K562 (cell line): ENCODE measurements around the gene CAAP1. TPM values are rescaled to one million over a fixed set of nuclear protein-coding genes. Genes with fewer than 3 reads are reported as not detected.
A peak's percentile ranks its signal among the peaks of the same experiment; 100 is the strongest.

ENCODE experiments used
- ATAC-seq: fragments of 200-7000 bp; cut with Tn5 transposase; 3 replicates; pipeline ENCODE4 v1.9.1; 2020; ENCODE audit warnings: moderate library complexity
- BruUV-seq: library from RNA; stranded (reverse); fragments of 400-500 nt; replicated peaks from 2 replicates; lab custom pipeline; 2021; lab: Mats Ljungman, UMichigan
- CTCF ChIA-PET: fragments of 300-600 bp; formaldehyde crosslinking; extraction: SDS; loops from one replicate; lab custom pipeline; 2021; ENCODE audit warnings: low intra/inter-chr PET ratio; lab: Yijun Ruan, JAX
- POLR2A ChIA-PET: fragments of 300-600, 350-650 bp; sonication (Branson Sonifier 250); formaldehyde crosslinking; extraction: SDS; loops from one replicate; lab custom pipeline; 2021; ENCODE audit warnings: antibody characterized with exemption, inconsistent platforms; lab: Yijun Ruan, JAX
- DNase-seq, 4 experiments: peaks; one replicate each; pipeline versions ENCODE4 v3.0.0 to v3.0.0-alpha.2; 2011 to 2018; ENCODE audit warnings: low spot score in 3 of 4, mixed read lengths in 3 of 4; ENCODE audit errors: extremely low read depth in 1 of 4
- FAIRE-seq: peaks from 2 replicates; lab custom pipeline; 2011; peaks lifted over from hg19 to GRCh38; lab: Jason Lieb, UNC
- H2AFZ ChIP-seq: 2 replicates; pipeline ENCODE4 v1.6.0; 2011; ENCODE audit warnings: low read depth, low read length, control low read depth, inconsistent platforms
- H3K27ac ChIP-seq: fragments of 200-600 bp; 3 replicates; pipeline ENCODE4 v1.8.0; 2011; ENCODE audit warnings: low read depth, mild to moderate bottlenecking, control low read depth, inconsistent platforms, low read length, moderate library complexity, mixed read lengths; ENCODE audit errors: extremely low read depth
- H3K27me3 ChIP-seq, 2 experiments: fragments of 300-600 bp in 1 of 2; 2 replicates in 1 of 2; 3 replicates in 1 of 2; pipeline versions ENCODE4 v1.6.0 to v1.8.0; 2011; ENCODE audit warnings: inconsistent platforms in 2 of 2, low read length in 2 of 2, mild to moderate bottlenecking in 1 of 2, mixed read lengths in 1 of 2, moderate library complexity in 1 of 2; ENCODE audit not compliant: control insufficient read depth in 2 of 2, insufficient read depth in 2 of 2
- H3K36me3 ChIP-seq: fragments of 300-600 bp; 3 replicates; pipeline ENCODE4 v1.8.0; 2011; ENCODE audit warnings: mild to moderate bottlenecking, low read length, inconsistent platforms; ENCODE audit not compliant: control insufficient read depth, insufficient read depth
- H3K4me1 ChIP-seq, 2 experiments: fragments of 200-600 bp in 1 of 2; replicated peaks in 1 of 2; 2 replicates in 1 of 2; 3 replicates in 1 of 2; pipeline versions ENCODE4 v1.5.1 to v1.8.0; 2011; ENCODE audit warnings: inconsistent platforms in 2 of 2, low read length in 2 of 2, mild to moderate bottlenecking in 1 of 2, mixed read lengths in 1 of 2, moderate library complexity in 1 of 2; ENCODE audit not compliant: control insufficient read depth in 2 of 2, insufficient read depth in 2 of 2
- H3K4me2 ChIP-seq: 2 replicates; pipeline ENCODE4 v1.6.1; 2011; ENCODE audit warnings: low read length, control low read depth, inconsistent platforms, mixed read lengths; ENCODE audit not compliant: insufficient read depth
- H3K4me3 ChIP-seq: fragments of 200-600 bp; sonication (generic), shearing (Covaris generic); 2 replicates; pipeline ENCODE4 v1.5.1; 2016; ENCODE audit warnings: control low read depth, inconsistent platforms
- H3K79me2 ChIP-seq: fragments of 200-600 bp; 3 replicates; pipeline ENCODE4 v1.8.0; 2011; ENCODE audit warnings: low read length, inconsistent platforms; ENCODE audit not compliant: control insufficient read depth, insufficient read depth
- H3K9ac ChIP-seq, 2 experiments: 2 replicates each; pipeline versions ENCODE4 v1.6.0 to v1.6.1; 2011; ENCODE audit warnings: low read depth in 2 of 2, low read length in 2 of 2, control low read depth in 1 of 2, inconsistent platforms in 1 of 2, mild to moderate bottlenecking in 1 of 2, mixed read lengths in 1 of 2; ENCODE audit not compliant: insufficient read depth in 1 of 2
- H3K9me1 ChIP-seq: one replicate; pipeline ENCODE4 v1.6.0; 2011; ENCODE audit warnings: inconsistent platforms, mild to moderate bottlenecking, low read length, moderate library complexity; ENCODE audit not compliant: control insufficient read depth, insufficient read depth
- H3K9me3 ChIP-seq: replicated peaks from 2 replicates; pipeline ENCODE4 v1.5.1; 2011; ENCODE audit warnings: low read depth, low read length, inconsistent platforms; ENCODE audit not compliant: control insufficient read depth, insufficient read depth
- H4K20me1 ChIP-seq: replicated peaks from 2 replicates; pipeline ENCODE4 v1.6.1; 2011; ENCODE audit warnings: low read length, inconsistent platforms, mixed read lengths; ENCODE audit not compliant: control insufficient read depth, insufficient read depth
- GTF2E2 ChIP-seq: fragments of 200-800 bp; sonication (Bioruptor generic); IDR thresholded peaks from 2 replicates; pipeline ENCODE4 v1.6.1; 2016; ENCODE audit warnings: missing genetic modification characterization, missing compliant biosample characterization
- MBD2 ChIP-seq: sonication (generic); IDR thresholded peaks from 2 replicates; pipeline ENCODE4 v1.6.1; 2016; ENCODE audit warnings: low read depth, borderline replicate concordance
- POU5F1 ChIP-seq: fragments of 150-350 bp; IDR thresholded peaks from 2 replicates; pipeline ENCODE4 v1.6.1; 2014; ENCODE audit warnings: borderline replicate concordance, low read length, low read depth, mild to moderate bottlenecking; ENCODE audit not compliant: partially characterized antibody
- SMARCA4 ChIP-seq: fragments of 450-650 bp; IDR thresholded peaks from 2 replicates; pipeline ENCODE4 v1.6.1; 2016
- ZNF3 ChIP-seq: fragments of 250-450 bp; sonication (Bioruptor Pico); IDR thresholded peaks from 2 replicates; pipeline ENCODE4 v1.5.0; 2021; ENCODE audit warnings: mild to moderate bottlenecking, moderate library complexity
- WGBS: fragments of 100-300 bp; shearing (Covaris generic); methylation state at CpG from one replicate; pipeline ENCODE4 v1.1.6; 2016; ENCODE audit warnings: low coverage, mixed read lengths; ENCODE audit not compliant: insufficient coverage; ENCODE audit errors: missing lambda C conversion rate; 5-methylcytosine and 5-hydroxymethylcytosine counted together
- in situ Hi-C: fragments of 300-500 bp; cut with MboI; formaldehyde crosslinking; loops from 4 replicates; pipeline ENCODE4 v1.15.0; 2018; ENCODE audit warnings: inconsistent platforms, mixed read lengths
- intact Hi-C: fragments of 100-400 bp; cut with micrococcal nuclease; formaldehyde crosslinking; loops from 2 replicates; pipeline ENCODE4 v1.14.2; 2022
- polyA plus RNA-seq, 8 experiments: library from polyadenylated mRNA; depleted of rRNA in 4 of 8; stranded (reverse) in 5 of 8; unstranded in 3 of 8; fragments of >200 nt; fragmentation: Nextera tagmentation in 2 of 8; fragmentation: Illumina TruSeq in 1 of 8; extraction: Ambion mirVana in 2 of 8; extraction: Trizol in 1 of 8; gene quantifications; 2 replicates each; pipeline versions ENCODE4 v1.2.1 to v1.2.3, GENCODE V29; 2011 to 2014; ENCODE audit warnings: inconsistent platforms in 1 of 8, missing spikeins in 1 of 8
- total RNA-seq, 7 experiments: library from RNA; depleted of rRNA in 6 of 7; stranded (reverse); fragments of >200 nt in 6 of 7; fragmentation: Illumina TruSeq in 2 of 7; extraction: Trizol in 2 of 7; gene quantifications; 2 replicates each; pipeline versions ENCODE4 v1.2.1 to v1.2.3, GENCODE V29; 2011 to 2021; ENCODE audit warnings: low replicate concordance in 1 of 7
- TF ChIP-seq, protein P1 (sequence below): fragments of 450-650 bp; IDR thresholded peaks from 2 replicates; pipeline ENCODE4 v1.6.1; 2016
- TF ChIP-seq, protein P2 (sequence below): sonication (generic); formaldehyde crosslinking; IDR thresholded peaks from 2 replicates; pipeline ENCODE4 v1.8.0; 2022; ENCODE audit warnings: missing genetic modification reagents, mild to moderate bottlenecking, moderate library complexity, borderline replicate concordance
- TF ChIP-seq, protein P3 (sequence below): fragments of 200-800 bp; sonication (Bioruptor generic); IDR thresholded peaks from 2 replicates; pipeline ENCODE4 v1.6.1; 2016; ENCODE audit warnings: missing genetic modification characterization, missing compliant biosample characterization

The CAAP1 gene
- total and polyA plus RNA-seq, 9 of the 15 experiments (the other 6 are each of a cell fraction or from before 2014, with no cell fraction given) = 8.9 to 17.4 (median 15.3) TPM

GRCh38 chr9:26939955-26940711 is 47.5 kb upstream of the CAAP1 start (continued):
- TF ChIP-seq, protein P1, sequence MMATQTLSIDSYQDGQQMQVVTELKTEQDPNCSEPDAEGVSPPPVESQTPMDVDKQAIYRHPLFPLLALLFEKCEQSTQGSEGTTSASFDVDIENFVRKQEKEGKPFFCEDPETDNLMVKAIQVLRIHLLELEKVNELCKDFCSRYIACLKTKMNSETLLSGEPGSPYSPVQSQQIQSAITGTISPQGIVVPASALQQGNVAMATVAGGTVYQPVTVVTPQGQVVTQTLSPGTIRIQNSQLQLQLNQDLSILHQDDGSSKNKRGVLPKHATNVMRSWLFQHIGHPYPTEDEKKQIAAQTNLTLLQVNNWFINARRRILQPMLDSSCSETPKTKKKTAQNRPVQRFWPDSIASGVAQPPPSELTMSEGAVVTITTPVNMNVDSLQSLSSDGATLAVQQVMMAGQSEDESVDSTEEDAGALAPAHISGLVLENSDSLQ = peak; percentile 36; the same call in 1 of the 2 replicates
- TF ChIP-seq, protein P2, sequence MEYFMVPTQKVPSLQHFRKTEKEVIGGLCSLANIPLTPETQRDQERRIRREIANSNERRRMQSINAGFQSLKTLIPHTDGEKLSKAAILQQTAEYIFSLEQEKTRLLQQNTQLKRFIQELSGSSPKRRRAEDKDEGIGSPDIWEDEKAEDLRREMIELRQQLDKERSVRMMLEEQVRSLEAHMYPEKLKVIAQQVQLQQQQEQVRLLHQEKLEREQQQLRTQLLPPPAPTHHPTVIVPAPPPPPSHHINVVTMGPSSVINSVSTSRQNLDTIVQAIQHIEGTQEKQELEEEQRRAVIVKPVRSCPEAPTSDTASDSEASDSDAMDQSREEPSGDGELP (CRISPR knock-in tag) = no peak

DNA sequence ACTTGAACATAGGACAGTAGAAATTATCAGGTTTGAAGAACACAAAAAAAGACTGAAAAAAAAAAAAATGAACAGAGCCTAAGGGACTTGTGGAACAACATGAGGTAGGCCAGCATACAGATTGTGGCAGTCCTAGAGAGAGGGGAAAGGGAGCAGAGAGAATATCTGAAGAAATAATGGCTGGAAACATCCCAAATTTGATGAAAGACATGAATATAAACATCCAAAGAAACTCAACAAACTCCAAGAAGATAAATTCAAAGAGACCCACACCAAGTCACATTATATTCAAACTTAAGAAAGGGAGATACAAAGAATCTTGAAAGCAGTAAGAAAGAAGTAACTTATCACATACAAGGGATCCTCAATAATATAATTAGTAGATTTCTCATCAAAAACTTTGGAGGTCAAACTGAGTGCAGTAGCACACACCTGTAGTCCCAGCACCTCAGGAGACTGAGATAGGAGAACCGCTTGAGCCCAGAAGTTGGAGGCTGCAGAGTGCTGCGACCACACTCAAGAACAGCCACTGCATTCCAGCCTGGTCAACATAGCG is 45.3 kb upstream of the CAAP1 start:
- in situ Hi-C loops = no loop called here
- H3K4me2 ChIP-seq = no peak overlapping the region
- no peak for TF ChIP-seq POU5F1
- no peak for TF ChIP-seq SMARCA4
- TF ChIP-seq GTF2E2 = no peak
- no peak for TF ChIP-seq MBD2
- TF ChIP-seq, protein P3, sequence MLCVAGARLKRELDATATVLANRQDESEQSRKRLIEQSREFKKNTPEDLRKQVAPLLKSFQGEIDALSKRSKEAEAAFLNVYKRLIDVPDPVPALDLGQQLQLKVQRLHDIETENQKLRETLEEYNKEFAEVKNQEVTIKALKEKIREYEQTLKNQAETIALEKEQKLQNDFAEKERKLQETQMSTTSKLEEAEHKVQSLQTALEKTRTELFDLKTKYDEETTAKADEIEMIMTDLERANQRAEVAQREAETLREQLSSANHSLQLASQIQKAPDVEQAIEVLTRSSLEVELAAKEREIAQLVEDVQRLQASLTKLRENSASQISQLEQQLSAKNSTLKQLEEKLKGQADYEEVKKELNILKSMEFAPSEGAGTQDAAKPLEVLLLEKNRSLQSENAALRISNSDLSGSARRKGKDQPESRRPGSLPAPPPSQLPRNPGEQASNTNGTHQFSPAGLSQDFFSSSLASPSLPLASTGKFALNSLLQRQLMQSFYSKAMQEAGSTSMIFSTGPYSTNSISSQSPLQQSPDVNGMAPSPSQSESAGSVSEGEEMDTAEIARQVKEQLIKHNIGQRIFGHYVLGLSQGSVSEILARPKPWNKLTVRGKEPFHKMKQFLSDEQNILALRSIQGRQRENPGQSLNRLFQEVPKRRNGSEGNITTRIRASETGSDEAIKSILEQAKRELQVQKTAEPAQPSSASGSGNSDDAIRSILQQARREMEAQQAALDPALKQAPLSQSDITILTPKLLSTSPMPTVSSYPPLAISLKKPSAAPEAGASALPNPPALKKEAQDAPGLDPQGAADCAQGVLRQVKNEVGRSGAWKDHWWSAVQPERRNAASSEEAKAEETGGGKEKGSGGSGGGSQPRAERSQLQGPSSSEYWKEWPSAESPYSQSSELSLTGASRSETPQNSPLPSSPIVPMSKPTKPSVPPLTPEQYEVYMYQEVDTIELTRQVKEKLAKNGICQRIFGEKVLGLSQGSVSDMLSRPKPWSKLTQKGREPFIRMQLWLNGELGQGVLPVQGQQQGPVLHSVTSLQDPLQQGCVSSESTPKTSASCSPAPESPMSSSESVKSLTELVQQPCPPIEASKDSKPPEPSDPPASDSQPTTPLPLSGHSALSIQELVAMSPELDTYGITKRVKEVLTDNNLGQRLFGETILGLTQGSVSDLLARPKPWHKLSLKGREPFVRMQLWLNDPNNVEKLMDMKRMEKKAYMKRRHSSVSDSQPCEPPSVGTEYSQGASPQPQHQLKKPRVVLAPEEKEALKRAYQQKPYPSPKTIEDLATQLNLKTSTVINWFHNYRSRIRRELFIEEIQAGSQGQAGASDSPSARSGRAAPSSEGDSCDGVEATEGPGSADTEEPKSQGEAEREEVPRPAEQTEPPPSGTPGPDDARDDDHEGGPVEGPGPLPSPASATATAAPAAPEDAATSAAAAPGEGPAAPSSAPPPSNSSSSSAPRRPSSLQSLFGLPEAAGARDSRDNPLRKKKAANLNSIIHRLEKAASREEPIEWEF (CRISPR knock-in tag) = no peak
- TF ChIP-seq ZNF3 (CRISPR knock-in tag) = no peak
- TF ChIP-seq, all 486 proteins: peak for 0
- ChIA-PET POLR2A (no interaction called here), CTCF (no interaction called here)
- Histone ChIP-seq H3K27me3 (no peaks in the 10 kb centered on the region), H3K36me3 (no peaks in the 10 kb centered on the region), H3K9me1 (no peaks in the 10 kb centered on the region), H3K79me2 (peaks cover 79% of the 10 kb centered on the region), H3K27ac (no peak overlapping the region), H2AFZ (no peak overlapping the region), H4K20me1 (no peaks in the 10 kb centered on the region), H3K4me1 (peaks cover 0 to 5% of the 10 kb centered on the region in 2 experiments; a peak in 2 of 5 replicates), H3K4me3 (no peak overlapping the region), H3K9me3 (no peaks in the 10 kb centered on the region), H3K9ac (no peak overlapping the region)
- DNase-seq (no peak), FAIRE-seq (no peak), ATAC-seq (no peak)
- BruUV-seq = no TSS peak
- intact Hi-C loops = no loop called here
- WGBS = 94% methylated on average over 2 of the region's 3 CpGs
